ENCODE data around the gene PODXL2. TPM values are rescaled to one million over a fixed set of nuclear protein-coding genes. Genes with fewer than 3 reads are reported as not detected.

Gene PODXL2
- total RNA-seq, 1 donor from 2014 or later, result 74.0 TPM

- TF ChIP-seq CTCF (conservative IDR thresholded peaks at IDR 0.05), result no peak
- Mint-ChIP-seq H3K4me1 (peaks cover 18% of the 10 kb centered on the region), H3K4me3 (peak overlapping the region; percentile 88), H3K27ac (ENCODE audit: unreplicated experiment) (peak overlapping the region; percentile 62), H3K36me3 (ENCODE audit: low read depth) (peaks cover 8% of the 10 kb centered on the region), H3K27me3 (ENCODE audit: low read depth) (peaks cover 14% of the 10 kb centered on the region), H3K9me3 (no peaks in the 10 kb centered on the region)
- DNase-seq (ENCODE audit: low read depth, low spot score), result no peak
Observed at GRCh38 chr3:127671523-127672428, 42.8 kb downstream of the PODXL2 start.

- Mint-ChIP-seq H3K27me3 (ENCODE audit: low read depth) (peaks cover 14% of the 10 kb centered on the region), H3K9me3 (no peaks in the 10 kb centered on the region), H3K4me1 (peaks cover 18% of the 10 kb centered on the region), H3K36me3 (ENCODE audit: low read depth) (peaks cover 8% of the 10 kb centered on the region), H3K27ac (ENCODE audit: unreplicated experiment) (peak within 1 kb of the TSS; percentile 31), H3K4me3 (peak within 1 kb of the TSS; percentile 89)
- no peak for TF ChIP-seq CTCF (conservative IDR thresholded peaks at IDR 0.05)
- DNase-seq (ENCODE audit: low read depth, low spot score), result peak; percentile 71
Observed at GRCh38 chr3:127672429-127673190, 43.6 kb downstream of the PODXL2 start, which contains the start of gene ABTB1. Gene ABTB1 (plus strand): TSS chr3:127672952. CDS start chr3:127673026, 74 bp downstream.

- H3K4me3 Mint-ChIP-seq, result peak overlapping the region; percentile 89
- H3K36me3 Mint-ChIP-seq (ENCODE audit: low read depth), result peaks cover 8% of the 10 kb centered on the region
- no peak overlapping the region for H3K27ac Mint-ChIP-seq (ENCODE audit: unreplicated experiment)
- H3K9me3 Mint-ChIP-seq, result no peaks in the 10 kb centered on the region
- H3K4me1 Mint-ChIP-seq, result peaks cover 18% of the 10 kb centered on the region
- peaks cover 14% of the 10 kb centered on the region for H3K27me3 Mint-ChIP-seq (ENCODE audit: low read depth)
- no peak for TF ChIP-seq CTCF (conservative IDR thresholded peaks at IDR 0.05)
- peak; percentile 33 for DNase-seq (ENCODE audit: low read depth, low spot score)
Observed at GRCh38 chr3:127673191-127674100, 44.5 kb downstream of the PODXL2 start.

- Mint-ChIP-seq H3K27ac (ENCODE audit: unreplicated experiment) (no peak overlapping the region), H3K36me3 (ENCODE audit: low read depth) (peaks cover 1% of the 10 kb centered on the region), H3K27me3 (ENCODE audit: low read depth) (peaks cover 14% of the 10 kb centered on the region), H3K4me1 (peaks cover 18% of the 10 kb centered on the region), H3K4me3 (peak overlapping the region; percentile 89), H3K9me3 (no peaks in the 10 kb centered on the region)
- TF ChIP-seq CTCF (conservative IDR thresholded peaks at IDR 0.05), result no peak
- no peak for DNase-seq (ENCODE audit: low read depth, low spot score)
Observed at GRCh38 chr3:127674101-127674721, 45.2 kb downstream of the PODXL2 start.

Data from neural crest cell (in vitro differentiated cells).